NCI-H2029 (cell line): ENCODE measurements around the gene PHEX.

Source experiments
- DNase-seq: peaks from one replicate; lab custom pipeline; 2025; lab: John Stamatoyannopoulos, UW

The PHEX gene

GRCh38 chrX:22105231-22105630, 73.1 kb downstream of the PHEX start:
- DNase-seq = no peak

GRCh38 chrX:22105971-22106370, 73.8 kb downstream of the PHEX start:
- no peak for DNase-seq

- no peak for DNase-seq
These were observed 77.3 kb downstream of the PHEX start for GRCh38 chrX:22109442-22109841.

GRCh38 chrX:22110729-22111494, 78.8 kb downstream of the PHEX start:
- DNase-seq = no peak

GRCh38 chrX:22116605-22117546, 84.8 kb downstream of the PHEX start:
- DNase-seq = no peak

- no peak for DNase-seq
These were observed 85.5 kb downstream of the PHEX start for GRCh38 chrX:22117633-22118032.

GRCh38 chrX:22118161-22118830, 86.2 kb downstream of the PHEX start:
- no peak for DNase-seq

GRCh38 chrX:22121161-22121560, 89.0 kb downstream of the PHEX start:
- DNase-seq = no peak

GRCh38 chrX:22122510-22122909, 90.4 kb downstream of the PHEX start:
- DNase-seq = no peak

DNA sequence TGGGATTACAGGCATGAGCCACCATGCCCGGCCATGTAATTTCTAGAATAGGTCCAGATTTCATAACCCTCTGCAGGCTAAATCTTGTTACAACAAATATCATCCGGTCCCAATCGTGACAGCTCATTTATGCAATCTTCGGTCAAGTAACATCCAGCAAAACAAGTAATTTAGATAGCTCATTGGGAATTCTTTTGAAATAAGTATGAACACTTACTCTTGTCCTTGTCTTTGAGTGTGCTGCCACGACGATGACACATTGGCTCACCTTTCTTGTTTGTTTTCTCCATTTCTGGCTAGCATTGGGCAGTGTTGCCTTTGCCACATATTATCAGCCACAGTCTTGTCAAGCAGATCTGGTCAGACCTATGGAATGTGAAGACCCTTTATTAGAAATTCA, 92.0 kb downstream of the PHEX start:
- DNase-seq = no peak

- DNase-seq = no peak
These were observed 93.4 kb downstream of the PHEX start for GRCh38 chrX:22125481-22125880.

DNA sequence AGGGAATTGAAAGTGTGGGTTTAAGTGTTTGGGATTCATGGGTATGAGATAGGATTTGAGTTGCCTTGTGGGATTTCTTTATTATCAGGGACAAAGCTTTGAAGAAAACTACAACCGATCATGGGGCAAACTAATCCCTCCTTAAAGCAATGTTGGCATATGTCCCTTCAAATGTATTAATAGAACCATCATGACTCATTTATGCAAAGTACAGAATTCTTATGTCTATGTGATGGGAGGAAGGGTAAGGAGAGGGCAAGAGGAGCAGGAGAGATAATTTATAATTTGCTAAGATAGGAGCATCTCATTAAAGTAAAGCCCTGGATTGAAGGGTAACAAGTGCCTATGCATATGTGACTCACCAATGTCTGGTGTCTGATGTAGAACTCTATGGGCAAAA, 94.2 kb downstream of the PHEX start:
- DNase-seq = no peak

- DNase-seq = no peak
These were observed 96.8 kb downstream of the PHEX start for GRCh38 chrX:22128961-22129360.

DNA sequence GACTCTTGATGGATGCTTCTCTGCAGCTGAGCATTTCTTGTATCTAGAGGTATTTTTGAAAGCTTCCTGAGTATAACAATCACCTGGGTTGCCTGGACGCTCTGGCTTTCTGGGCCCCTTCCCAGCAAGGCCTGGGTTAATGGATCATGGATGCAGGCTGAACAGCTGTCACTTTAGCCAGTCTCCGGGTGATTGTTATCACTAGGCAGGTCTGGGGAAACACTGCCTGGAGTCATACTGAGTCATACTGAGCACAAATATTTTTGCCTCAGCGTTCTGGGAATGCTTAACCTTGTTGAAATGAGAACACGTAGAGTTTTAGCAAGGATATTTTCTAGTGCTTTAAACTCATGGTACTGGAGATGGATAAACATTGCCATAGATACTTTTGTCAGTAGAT, 102.6 kb downstream of the PHEX start:
- no peak for DNase-seq

- no peak for DNase-seq
These were observed 103.1 kb downstream of the PHEX start for GRCh38 chrX:22135171-22135711.

- peak; percentile 52 for DNase-seq
These were observed 104.0 kb downstream of the PHEX start for GRCh38 chrX:22135994-22136684.

DNA sequence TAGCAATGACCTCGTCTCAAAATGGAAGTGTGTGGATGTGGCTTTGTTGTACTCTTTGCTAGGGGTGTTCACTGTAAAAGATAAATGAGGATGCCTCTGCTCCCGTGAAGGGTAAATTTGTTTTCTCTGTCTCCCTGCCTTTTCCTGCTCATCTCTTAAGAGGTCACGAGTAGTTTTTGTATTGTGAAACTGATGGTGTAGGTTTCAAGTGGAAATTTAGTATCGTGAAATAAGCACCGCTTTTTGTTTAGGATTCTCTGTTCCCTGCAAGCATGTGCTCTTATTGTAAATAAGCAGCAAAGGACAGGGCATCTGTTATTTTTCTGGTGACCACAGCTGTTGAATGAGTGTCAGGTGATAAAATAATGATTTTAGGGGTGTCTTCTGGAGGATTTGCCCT, 104.6 kb downstream of the PHEX start:
- peak; percentile 28 for DNase-seq

- DNase-seq = peak; percentile 44
These were observed 107.7 kb downstream of the PHEX start for GRCh38 chrX:22139822-22140221.

DNA sequence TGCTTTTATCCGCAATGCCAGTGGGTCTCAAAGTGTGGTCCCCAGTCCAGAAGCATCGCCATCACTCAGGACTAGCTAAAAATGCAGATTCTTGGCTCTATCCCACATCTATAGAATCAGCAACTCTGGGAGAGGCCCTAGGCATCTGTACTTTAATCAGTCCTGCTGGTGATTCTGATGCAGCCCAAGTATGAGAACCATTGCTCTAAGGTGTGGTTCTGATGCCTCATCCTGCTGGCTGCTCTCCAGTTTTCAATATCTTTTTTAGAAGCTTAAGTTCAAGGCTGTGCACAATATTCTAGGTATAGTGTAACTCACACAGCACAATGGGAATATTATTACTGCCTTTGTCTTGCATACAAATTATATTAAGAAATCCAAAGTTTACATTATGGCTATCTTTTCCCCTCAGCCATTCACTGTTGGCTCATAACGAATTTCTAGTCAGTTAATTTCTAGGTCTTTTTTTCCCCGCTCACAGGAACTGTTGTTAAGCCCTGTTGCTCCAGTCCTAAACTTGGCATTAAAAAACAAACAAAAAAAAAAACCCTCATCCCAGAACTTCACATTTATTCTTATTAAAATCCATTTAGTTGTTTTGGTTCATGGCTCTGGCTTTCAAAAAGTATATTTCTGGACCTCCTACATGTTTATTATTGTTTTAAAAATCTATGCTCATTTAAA, 109.1 kb downstream of the PHEX start:
- no peak for DNase-seq

GRCh38 chrX:22147214-22147613, 115.1 kb downstream of the PHEX start:
- no peak for DNase-seq

GRCh38 chrX:22147942-22148341, 115.8 kb downstream of the PHEX start:
- no peak for DNase-seq
